ENCODE data around the gene CCDC201.
"Not testable (repeated sequence)": the region's sequence is repeated elsewhere in the genome, so short reads cannot be mapped to it uniquely, and the experiment has no call there.

CCDC201 gene

DNA sequence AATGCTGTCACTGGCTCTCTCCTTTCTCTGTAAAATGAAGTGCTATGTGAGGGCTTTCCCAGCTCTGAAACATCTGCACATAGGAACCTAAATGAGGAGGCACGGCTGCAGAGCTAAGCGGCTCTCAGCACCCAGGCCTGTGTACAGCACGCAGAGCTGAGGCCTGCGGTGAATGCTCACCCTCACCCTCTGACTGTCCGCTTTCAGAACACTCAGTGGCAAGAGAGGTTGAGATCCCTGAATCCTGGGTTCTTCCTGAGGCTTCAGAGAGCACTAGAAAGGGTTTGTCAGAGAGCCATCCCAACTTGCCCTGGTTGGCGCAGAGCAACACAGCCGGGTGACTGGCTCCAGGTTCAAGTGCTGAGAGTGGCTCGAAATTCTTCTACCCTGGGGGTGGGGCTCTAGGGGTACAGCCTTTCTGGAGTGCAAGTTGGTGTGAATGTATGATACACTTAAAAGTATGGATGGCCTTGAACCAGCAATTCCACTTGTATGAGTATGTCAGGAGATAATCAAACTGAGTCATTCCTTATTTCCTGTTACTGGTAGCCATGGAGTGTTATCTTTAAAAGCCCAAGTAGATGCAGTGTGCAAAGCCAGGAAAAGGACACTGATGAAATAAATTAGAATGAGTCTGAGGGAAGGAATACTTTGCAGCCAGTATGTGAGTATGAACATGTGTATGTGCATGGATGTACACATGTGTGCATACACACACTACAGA is 1.7 kb upstream of the CCDC201 start:
- DNase-seq (ENCODE audit: low read depth in 1 of 2, low spot score in 1 of 2) = no peak

DNA sequence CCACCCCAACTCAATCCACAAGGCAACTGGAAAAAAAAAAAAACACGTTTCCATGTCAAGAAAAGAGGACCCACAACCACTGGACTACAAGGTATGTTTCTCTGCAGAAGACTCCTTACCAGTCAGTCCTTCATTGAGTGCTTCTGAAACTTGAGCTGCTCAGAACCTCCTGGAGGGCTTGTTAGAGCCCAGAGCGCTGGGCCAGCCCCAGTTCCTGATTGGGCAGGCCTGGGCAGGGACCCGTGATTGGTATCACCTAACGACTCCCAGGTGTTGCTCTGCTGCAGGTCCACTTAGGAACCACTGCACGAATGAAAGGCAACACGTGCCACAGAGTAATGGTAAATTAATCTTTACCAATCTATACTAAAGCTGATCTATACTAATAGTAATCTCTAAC is 473 bp upstream of the CCDC201 start:
- no peak for DNase-seq (ENCODE audit: low read depth in 1 of 2, low spot score in 1 of 2)

DNA sequence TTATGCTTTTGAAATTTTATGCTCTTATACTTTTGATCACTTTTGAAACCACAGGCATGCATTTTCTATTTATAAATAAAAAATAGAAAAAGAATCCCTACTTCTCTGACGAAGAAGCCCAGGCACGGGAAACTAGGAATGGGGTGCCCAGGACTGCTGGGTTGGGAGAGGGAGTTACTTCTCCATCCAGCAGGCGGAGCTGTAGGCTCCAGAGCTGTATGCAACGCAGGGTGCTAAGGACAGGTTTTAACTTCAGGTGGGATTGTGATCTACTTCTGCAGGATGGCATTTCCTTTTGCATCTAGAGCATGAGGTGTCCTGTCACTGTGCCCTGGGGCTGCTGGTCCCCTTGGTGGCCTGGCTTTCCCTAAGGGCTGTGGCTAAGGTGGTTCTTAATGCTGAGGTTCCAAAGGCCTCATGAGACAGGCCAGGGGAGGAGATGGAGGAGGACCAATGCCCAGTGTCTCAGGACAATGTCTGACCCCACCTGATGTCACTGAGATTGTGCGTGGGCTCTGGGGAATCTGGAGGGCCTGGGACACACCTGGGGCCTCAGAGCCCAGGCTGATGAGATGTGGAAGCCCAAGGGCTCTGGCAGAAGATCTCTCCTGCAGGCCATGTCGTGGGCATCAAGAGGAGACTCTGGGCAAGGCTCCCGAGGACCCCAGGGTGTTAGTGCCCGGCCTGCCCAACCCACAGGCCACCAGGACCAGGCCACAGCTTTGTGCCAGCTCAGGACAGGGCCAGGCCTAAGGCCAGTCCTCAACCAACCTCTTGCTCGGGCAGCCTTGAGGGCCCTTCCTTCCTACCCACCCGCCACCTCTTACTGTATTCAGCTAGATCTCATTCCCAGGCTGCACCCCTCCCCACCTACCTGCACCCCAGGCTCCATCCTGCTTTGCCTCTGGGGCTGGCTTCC is 507 bp downstream of the CCDC201 start:
- no peak for DNase-seq (ENCODE audit: low read depth in 1 of 2, low spot score in 1 of 2)

DNA sequence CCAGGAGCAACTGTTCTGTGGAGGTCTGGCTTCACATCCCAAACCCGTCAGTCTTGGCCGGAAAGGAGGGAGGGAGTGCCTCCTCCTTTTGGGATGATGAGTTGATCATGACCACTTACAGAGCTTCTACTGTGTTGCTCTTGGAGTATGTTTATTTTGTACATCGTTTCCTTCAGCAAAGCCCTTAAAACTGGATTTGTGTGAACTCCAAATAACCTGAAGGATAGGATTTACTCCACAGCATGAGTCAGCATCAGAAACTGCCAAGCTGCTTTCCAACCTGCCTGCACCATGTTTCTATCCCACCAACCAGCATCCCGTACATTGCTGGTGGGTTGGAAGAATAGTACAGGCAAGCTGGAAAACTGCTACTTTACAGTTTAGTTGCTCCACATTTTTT is 3.5 kb downstream of the CCDC201 start:
- DNase-seq (ENCODE audit: low read depth in 1 of 2, low spot score in 1 of 2) = no peak

DNA sequence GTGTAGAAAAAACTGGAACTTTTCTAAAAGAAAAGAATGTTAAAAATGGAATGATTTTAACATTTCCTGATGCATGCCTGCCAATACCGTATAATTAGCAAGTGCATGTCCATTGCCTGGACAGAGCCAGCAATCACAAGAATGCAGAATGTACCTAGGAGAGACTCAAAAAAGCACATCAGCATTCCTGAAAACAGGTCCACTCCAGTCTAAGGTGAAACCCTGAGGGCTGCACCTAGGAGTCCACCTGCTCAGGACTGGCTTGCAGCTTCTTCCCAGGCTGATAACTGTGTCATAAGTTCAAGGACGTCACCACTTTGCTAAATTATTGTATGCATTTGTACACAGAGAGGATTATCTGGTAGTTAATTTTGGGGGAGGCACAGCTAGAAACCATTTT is 5.4 kb downstream of the CCDC201 start:
- no peak for DNase-seq (ENCODE audit: low read depth in 1 of 2, low spot score in 1 of 2)

DNA sequence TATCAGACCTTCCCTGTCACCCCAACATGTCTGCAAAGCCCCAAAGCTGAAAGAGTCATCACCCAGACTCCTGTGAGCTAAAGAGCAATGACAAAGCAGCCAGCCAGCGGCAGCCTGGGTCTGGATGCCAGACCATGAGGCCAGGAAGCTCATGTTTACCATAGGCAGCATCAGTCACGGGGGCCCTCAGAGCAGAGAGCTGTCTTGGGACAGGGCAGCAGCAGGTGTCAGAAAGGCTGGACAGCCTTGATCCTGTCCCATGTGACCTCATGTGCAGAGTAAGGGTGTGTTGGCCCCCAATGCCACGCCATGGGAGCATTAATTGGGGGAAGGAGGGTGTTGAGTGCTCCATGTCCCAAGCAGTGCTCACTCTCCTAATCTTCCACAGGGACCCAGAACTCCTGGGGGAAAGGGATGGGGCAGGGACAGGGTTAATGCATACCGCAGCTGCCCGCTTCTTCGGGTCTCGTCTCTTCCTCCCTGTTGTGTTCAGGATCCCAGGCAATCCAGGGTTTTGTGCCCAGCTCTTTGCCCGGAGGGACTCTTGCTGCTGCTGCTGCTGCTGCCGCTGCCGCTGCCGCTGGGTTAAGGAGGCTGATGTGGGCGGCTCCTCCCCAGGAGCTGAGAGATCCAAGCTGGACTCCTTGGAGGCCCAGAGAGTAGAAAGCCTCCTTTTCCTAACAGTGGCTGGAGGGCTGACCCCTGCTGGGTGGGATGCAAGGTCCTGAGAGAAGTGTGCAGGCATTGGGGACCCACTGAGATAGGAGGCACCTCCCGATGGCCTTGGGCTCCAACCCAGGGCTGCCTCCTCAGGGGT is 7.1 kb downstream of the CCDC201 start:
- DNase-seq (ENCODE audit: low read depth in 1 of 2, low spot score in 1 of 2) = no peak

DNA sequence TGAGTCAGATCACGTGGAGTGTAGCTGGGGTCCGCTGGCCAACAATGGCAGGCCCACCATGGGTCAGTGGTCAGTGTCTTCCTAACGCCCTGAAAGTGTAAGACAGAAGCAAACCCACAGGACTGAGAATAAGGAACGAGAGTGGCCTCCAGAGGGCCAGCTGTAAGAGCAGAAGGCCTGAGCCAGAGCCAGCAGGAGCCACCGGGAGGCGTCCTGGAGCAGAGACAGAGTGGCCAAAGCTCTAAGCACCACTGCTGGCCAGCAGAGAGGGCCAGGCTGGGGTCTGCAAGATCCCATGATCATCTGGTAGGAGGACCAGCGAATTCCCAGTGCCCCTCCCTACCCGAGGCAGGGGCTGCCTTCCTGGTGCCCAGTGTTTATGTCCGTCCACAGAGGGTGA is 9.2 kb downstream of the CCDC201 start:
- DNase-seq (ENCODE audit: low read depth in 1 of 2, low spot score in 1 of 2) = no peak

DNA sequence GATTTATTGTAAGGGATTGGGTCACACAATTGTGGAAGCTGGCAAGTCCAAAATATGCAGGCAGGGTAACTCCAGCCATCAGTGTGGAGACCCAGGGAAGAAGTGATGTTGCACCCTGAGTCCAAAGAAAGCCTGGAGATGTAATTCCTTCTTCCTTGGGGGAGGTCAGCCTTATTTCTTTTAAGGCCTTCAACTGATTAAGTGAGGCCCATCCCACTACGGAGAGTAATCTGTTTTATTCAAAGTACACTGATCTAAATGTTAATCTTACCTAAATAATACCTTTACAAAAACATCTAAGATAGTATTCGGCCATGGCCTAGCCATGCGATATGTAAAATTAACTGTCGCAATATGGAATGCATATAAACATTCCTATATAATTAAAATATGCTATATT is 16.0 kb downstream of the CCDC201 start:
- DNase-seq (ENCODE audit: low read depth in 1 of 2, low spot score in 1 of 2) = not testable (repeated sequence)

DNA sequence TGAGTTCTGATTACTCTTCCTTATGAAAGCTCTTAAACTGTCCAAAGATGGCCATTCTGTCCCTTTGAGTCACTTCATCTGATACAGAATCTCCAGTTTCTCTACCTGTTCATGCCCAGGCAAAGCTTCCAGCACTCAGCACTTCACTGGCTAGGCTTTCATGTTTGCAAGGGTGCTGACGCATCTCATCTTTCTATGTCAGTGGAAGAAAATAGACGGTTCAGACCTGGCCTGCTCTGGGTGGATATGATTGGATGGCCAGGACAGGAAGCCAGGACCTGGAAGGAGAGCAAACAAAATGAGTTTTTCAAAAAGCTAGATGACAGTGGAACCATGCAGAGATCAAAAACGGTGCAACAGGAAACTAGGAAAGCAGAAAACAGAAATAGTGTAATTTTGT is 17.2 kb downstream of the CCDC201 start:
- DNase-seq (ENCODE audit: low read depth in 1 of 2, low spot score in 1 of 2) = not testable (repeated sequence)

DNA sequence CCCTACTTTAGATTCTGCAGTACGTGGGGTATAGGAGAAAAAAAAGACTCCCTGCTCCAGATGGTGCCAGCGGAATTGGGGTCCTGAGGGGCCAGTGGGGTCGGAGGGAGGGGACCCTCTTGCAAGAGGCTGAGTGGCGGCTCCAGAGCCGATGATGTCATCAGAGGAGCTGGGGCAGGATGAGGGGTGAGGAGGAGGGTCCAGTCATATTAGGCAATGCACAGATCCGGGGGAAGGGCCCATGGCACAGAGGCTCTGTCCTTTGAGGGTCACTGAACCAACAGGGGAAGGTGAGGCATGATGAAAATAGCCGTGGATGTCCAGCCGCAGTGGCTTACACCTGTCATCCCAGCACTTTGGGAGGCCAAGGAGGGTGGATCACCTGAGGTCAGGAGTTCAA is 19.4 kb downstream of the CCDC201 start:
- DNase-seq (ENCODE audit: low read depth in 1 of 2, low spot score in 1 of 2) = not testable (repeated sequence)

DNA sequence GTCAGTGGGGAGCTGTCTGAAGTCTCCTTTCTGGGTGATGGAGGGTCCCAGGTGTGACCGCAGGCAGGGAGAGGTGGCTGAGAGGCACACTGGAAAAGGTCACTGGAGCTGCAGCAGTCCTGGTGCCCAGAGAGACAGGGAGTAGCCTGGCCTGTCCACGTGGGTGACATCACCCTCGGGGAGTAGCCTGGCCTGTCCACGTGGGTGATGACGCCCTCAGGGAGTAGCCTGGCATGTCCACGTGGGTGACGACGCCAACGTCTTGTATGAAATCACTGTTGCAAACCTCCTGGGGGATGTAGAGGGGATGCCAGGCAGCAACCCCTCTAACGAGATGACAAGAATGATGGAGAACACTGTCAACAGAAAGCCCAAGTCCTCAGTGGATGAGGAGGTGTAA is 19.9 kb downstream of the CCDC201 start:
- not testable (repeated sequence) for DNase-seq (ENCODE audit: low read depth in 1 of 2, low spot score in 1 of 2)

DNA sequence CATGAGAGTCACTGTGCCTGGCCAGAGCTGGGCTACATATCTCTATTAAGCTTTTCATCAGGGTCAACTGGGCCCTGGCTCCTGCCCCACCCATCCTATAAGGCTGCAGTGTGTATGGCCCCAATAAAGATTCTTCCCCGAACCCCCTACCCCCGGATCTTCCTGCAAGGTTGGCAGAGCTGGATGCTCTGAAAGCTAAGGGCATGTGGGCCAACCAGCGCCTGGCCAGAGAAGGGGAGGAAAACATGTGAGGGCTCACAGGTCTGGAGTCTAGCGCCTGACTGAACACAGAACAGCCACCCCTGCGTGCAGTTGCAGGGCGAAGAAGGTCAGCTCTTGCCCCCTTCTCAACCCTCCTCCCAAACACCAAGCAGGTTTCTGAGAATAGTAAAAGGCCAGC is 24.1 kb downstream of the CCDC201 start:
- DNase-seq (ENCODE audit: low read depth in 1 of 2, low spot score in 1 of 2) = not testable (repeated sequence)

DNA sequence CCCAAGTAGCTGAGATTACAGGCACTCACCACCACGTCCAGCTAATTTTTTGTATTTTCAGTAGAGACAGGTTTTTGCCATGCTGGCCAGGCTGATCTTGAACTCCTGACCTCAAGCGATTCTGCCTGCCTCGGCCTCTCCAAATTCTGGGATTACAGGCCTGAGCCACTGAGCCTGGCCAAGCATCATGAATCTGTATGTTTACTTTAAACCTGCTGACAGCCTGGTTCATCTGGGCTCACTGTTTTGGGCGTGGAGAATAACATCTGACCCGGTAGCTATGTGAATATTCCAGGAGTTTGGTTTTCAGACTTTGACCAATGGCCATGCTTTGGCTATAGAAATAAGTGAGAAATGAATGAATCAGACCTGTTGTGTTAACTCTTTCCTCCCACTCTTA is 26.3 kb downstream of the CCDC201 start:
- DNase-seq (ENCODE audit: low read depth in 1 of 2, low spot score in 1 of 2) = not testable (repeated sequence)

DNA sequence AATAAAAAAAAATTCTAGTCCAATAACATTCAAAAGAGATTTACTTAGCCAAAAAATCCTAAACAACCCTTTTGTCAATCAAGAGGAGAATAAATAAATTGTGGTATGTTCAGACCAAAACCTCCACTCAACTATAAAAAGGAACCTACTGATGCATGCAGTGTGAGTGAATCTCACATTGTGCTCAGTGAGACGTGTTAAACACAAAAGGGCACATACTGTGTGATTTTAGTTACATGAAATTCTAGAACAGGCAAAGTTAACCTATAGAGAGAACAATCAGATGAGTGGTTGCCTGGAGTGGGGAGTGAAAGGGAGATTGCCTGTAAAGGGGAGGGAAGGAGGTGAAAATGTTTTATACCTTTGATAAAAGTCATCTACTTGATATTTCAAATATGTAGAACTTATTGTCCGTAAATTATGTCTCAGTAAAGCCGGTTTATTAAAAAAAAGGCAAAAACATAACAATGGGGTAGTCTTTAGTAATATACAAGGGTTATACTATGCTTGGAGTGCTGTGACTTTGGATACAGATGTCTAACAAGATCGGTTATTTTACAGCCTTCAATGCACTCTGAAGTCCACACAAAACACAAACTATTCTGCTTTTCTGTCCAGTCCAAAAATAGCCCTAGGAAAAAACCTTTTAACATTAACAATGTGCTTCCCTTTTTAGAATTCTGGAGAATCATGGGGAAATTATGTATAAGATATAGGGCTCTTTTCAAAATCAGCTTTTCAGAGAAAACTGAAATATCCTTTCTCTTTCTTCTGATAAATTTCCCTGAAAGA is 30.8 kb downstream of the CCDC201 start:
- not testable (repeated sequence) for DNase-seq (ENCODE audit: low read depth in 1 of 2, low spot score in 1 of 2)

DNA sequence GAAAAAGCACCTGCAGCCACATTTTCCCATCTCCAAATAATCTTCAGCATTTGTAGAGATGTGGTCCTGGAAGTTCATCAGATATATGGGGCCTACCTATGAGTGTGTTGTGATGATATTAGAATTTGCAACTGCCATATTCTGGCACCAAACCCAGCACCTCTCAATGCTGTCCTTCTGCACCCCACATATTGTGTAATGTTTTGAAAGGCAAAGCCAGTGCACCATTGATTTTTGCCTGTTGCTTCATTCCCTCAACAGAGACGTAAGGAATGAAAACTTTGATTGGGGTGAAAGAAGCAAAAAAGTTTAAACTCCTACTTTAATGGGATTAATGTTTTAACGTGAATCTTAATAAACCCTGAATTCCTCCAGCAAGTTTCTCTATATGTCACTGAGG is 34.0 kb downstream of the CCDC201 start:
- not testable (repeated sequence) for DNase-seq (ENCODE audit: low read depth in 1 of 2, low spot score in 1 of 2)

DNA sequence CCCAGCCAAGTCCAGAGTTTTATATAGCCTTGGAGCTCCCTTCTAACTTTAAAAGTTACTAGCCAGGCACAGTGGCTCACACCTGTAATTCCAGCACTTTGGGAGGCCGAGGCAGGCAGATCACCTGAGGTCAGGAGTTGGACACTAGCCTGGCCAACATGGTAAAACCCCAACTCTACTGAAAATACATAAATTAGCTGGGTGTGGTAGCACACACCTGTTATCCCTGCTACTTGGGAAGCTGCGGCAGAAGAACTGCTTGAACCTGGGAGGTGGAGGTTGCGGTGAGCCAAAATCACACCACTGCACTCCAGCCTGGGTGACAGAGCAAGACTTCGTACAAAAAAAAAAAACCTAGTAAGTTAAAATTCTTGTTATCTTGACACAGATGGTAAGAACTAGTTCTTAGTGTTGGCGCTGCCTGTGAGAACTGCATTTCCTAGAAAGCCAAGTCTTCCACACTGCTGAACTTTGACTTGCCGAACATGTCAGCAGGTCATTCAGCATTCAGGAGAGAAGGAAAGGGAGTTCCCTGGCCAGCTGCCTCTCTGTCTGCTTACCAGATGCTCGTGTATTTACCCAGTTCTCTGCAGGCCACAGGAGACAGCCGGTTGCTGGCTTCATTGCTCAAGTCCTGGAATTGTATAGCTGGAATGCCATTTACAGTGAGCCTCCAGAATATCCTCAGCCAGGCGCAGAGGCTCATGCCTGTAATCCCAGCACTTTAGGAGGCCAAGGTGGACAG is 40.3 kb downstream of the CCDC201 start:
- not testable (repeated sequence) for DNase-seq (ENCODE audit: low read depth in 1 of 2, low spot score in 1 of 2)

DNA sequence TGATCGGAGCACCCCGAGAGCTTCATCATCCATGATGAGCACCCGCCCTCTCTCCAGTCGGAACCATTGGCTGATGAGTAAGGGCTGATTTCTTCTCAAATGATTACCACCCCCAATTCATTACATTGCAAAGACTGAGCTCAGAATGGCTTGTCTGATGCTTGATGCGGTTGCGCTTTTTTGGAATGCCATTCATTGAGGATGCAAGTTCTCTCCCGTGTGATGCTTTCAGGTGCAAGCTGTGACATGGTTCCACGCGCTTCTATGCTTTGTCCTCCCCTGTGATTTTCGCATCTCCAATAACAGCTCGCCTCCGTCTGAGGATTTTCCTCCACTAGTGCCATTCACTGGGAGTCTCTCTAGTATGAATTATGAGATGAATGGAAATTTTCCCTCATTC is 43.0 kb downstream of the CCDC201 start:
- not testable (repeated sequence) for DNase-seq (ENCODE audit: low read depth in 1 of 2, low spot score in 1 of 2)

DNA sequence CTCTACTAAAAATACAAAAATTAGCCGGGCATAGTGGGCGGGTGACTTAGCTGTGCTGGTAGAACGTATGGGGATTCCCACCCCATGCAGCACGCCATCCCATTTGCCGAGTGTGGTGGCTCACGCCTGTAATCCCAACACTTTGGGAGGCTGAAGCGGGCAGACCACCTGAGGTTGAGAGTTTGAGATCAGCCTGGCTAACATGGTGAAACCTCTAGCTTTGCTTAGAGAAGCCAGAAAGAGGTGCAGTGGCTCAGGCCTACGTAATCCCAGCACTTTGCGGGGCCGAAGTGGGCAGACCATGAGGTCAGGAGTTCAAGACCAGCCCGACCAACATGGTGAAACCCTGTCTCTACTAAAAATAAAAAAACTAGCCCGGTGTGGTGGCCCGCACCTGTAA is 45.2 kb downstream of the CCDC201 start:
- DNase-seq (ENCODE audit: low read depth in 1 of 2, low spot score in 1 of 2) = not testable (repeated sequence)

DNA sequence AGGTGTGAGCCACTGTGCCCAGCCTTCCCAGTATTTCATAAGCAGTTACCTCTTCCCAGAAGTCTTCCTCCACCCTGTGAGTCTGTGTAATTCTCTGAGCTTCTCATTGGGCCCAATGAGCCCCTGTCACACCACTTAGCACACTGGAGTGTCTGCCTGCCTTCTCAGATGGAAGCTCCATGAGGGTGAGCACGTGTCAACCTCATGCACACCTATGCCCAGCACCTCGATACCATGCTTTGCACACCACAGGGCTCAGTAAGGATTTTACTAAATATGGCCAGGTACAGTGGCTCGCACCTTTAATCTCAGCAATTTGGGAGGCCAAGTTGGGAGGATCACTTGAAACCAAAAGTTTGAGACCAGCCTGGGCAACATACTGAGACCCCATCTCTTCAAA is 46.3 kb downstream of the CCDC201 start:
- DNase-seq (ENCODE audit: low read depth in 1 of 2, low spot score in 1 of 2) = not testable (repeated sequence)

DNA sequence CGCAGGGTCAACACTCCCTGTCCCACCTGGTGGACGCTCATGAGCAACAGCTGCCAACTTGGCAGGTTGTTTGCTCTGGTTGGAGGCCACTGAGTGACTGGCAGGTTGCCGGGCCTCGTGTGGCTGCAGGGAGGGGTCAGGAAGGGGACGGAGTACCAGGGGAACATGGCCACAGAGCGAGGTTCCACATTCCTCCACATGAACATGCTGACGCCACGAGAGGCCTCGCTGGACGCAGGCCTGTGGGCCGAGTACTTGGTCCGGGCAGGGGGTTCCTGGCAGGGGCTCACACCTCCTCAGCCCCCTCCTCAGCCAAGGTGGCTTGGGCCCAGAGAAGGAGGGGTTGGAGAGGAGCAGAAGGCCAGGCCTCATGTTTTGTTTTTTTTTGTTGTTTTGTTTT is 54.1 kb downstream of the CCDC201 start:
- not testable (repeated sequence) for DNase-seq (ENCODE audit: low read depth in 1 of 2, low spot score in 1 of 2)

Measured in stimulated activated CD4-positive, alpha-beta T cell treated with anti-CD3 and anti-CD28 coated beads, Interleukin-15, amount 100 ng/mL, for 1 hour (primary cell).